HCT116 (cell line): ENCODE measurements around the gene CEND1. TPM values are rescaled to one million over a fixed set of nuclear protein-coding genes. Genes with fewer than 3 reads are reported as not detected.

Experiments
- ATAC-seq: fragments of 200-7000 bp; cut with Tn5 transposase; 2 replicates; pipeline ENCODE4 v1.9.1; 2020; ENCODE audit warnings: mild to moderate bottlenecking, moderate library complexity
- BruUV-seq: library from RNA; stranded (reverse); fragments of 400-500 nt; replicated peaks from 2 replicates; lab custom pipeline; 2021; lab: Mats Ljungman, UMichigan
- CTCF ChIA-PET: fragments of 300-600 bp; sonication (Branson Sonifier 250); formaldehyde crosslinking; loops from one replicate; lab custom pipeline; 2021; ENCODE audit warnings: antibody characterized with exemption; lab: Charles Lee
- POLR2A ChIA-PET: fragments of 300-600, 350-600 bp; sonication (Branson Sonifier 250); formaldehyde crosslinking; loops from one replicate; lab custom pipeline; 2021; ENCODE audit warnings: antibody characterized with exemption; lab: Charles Lee
- RAD21 ChIA-PET, 2 experiments: fragments of 300-600 bp; sonication (Branson Sonifier 250); formaldehyde crosslinking; loops; one replicate each; lab custom pipeline; 2023; ENCODE audit warnings: low total read pairs in 2 of 2; ENCODE audit not compliant: uncharacterized antibody in 2 of 2, unreplicated experiment in 2 of 2, low non-redundant PET in 1 of 2; lab: Charles Lee
- DNase-seq: peaks from one replicate; pipeline ENCODE4 v3.0.0-alpha.2; 2010; ENCODE audit warnings: low read depth, low spot score
- H2AFZ ChIP-seq: fragments of 200-600 bp; shearing (Covaris generic), sonication (generic); 2 replicates; pipeline ENCODE4 v1.6.1; 2017; ENCODE audit warnings: low read depth, mixed run types, mixed read lengths, antibody characterized with exemption, low read length; ENCODE audit not compliant: poor library complexity, severe bottlenecking
- H3K27ac ChIP-seq: 2 replicates; pipeline ENCODE4 v1.5.1; 2012; ENCODE audit warnings: low read depth, low read length
- H3K27me3 ChIP-seq: fragments of 200-600 bp; sonication (generic); 2 replicates; pipeline ENCODE4 v1.6.1; 2016; ENCODE audit warnings: mixed run types, low read length, mixed read lengths; ENCODE audit not compliant: insufficient read depth
- H3K36me3 ChIP-seq, 2 experiments: fragments of 200-500 bp in 1 of 2; fragments of 200-600 bp in 1 of 2; sonication (Bioruptor generic) in 1 of 2; sonication (generic) in 1 of 2; 2 replicates each; pipeline versions ENCODE4 v1.5.1 to v1.6.1; 2014 to 2016; ENCODE audit warnings: low read length in 2 of 2, inconsistent platforms in 1 of 2, mixed read lengths in 1 of 2, mixed run types in 1 of 2; ENCODE audit not compliant: insufficient read depth in 2 of 2, control insufficient read depth in 1 of 2
- H3K4me1 ChIP-seq, 2 experiments: fragments of 200-600 bp in 1 of 2; sonication (generic) in 1 of 2; 2 replicates each; pipeline versions ENCODE4 v1.5.1 to v1.6.1; 2012 to 2017; ENCODE audit warnings: low read length in 2 of 2, inconsistent platforms in 1 of 2, mild to moderate bottlenecking in 1 of 2, mixed read lengths in 1 of 2, mixed run types in 1 of 2, moderate library complexity in 1 of 2; ENCODE audit not compliant: insufficient read depth in 2 of 2, control insufficient read depth in 1 of 2
- H3K4me2 ChIP-seq: fragments of 200-600 bp; sonication (generic); 2 replicates; pipeline ENCODE4 v1.6.1; 2017; ENCODE audit warnings: mixed run types, low read length, mixed read lengths
- H3K4me3 ChIP-seq, 2 experiments: fragments of 200-600 bp in 1 of 2; sonication (generic) in 1 of 2; replicated peaks in 1 of 2; 2 replicates each; pipeline ENCODE4 v1.5.1; 2011 to 2016; ENCODE audit warnings: low read length in 2 of 2, control low read depth in 1 of 2, low read depth in 1 of 2, mild to moderate bottlenecking in 1 of 2, mixed read lengths in 1 of 2, mixed run types in 1 of 2
- H3K79me2 ChIP-seq: fragments of 200-600 bp; sonication (generic); 2 replicates; pipeline ENCODE4 v1.6.1; 2017; ENCODE audit warnings: mild to moderate bottlenecking, mixed run types, low read length, moderate library complexity, mixed read lengths; ENCODE audit not compliant: insufficient read depth
- H3K9ac ChIP-seq: fragments of 200-600 bp; sonication (generic); 2 replicates; pipeline ENCODE4 v1.6.1; 2016; ENCODE audit warnings: low read length, mixed read lengths
- H3K9me2 ChIP-seq: fragments of 200-600 bp; sonication (generic), shearing (Covaris generic); 2 replicates; pipeline ENCODE4 v1.6.1; 2017; ENCODE audit warnings: mixed run types, mild to moderate bottlenecking, moderate library complexity; ENCODE audit not compliant: insufficient read depth
- H3K9me3 ChIP-seq, 2 experiments: fragments of 200-500 bp in 1 of 2; fragments of 200-600 bp in 1 of 2; sonication (Bioruptor generic) in 1 of 2; sonication (generic) in 1 of 2; 2 replicates each; pipeline ENCODE4 v1.6.1; 2014 to 2017; ENCODE audit warnings: low read length in 2 of 2, mixed read lengths in 2 of 2, inconsistent platforms in 1 of 2, low read depth in 1 of 2, mild to moderate bottlenecking in 1 of 2, mixed run types in 1 of 2, moderate library complexity in 1 of 2; ENCODE audit not compliant: control insufficient read depth in 1 of 2, insufficient read depth in 1 of 2
- H4K20me1 ChIP-seq: fragments of 200-600 bp; sonication (generic), shearing (Covaris generic); 2 replicates; pipeline ENCODE4 v1.6.1; 2017; ENCODE audit warnings: mixed run types, mild to moderate bottlenecking, moderate library complexity; ENCODE audit not compliant: insufficient read depth
- ELF1 ChIP-seq: IDR thresholded peaks from 2 replicates; pipeline ENCODE4 v1.6.1; 2012; ENCODE audit warnings: low read depth, borderline replicate concordance
- EZH2 ChIP-seq: fragments of 200-600 bp; sonication (generic); IDR thresholded peaks from 2 replicates; pipeline ENCODE4 v1.6.1; 2017; ENCODE audit warnings: antibody characterized with exemption, mixed run types
- EZH2phosphoT487 ChIP-seq: fragments of 200-600 bp; IDR thresholded peaks from 2 replicates; pipeline ENCODE4 v1.6.1; 2018; ENCODE audit warnings: antibody characterized with exemption, borderline replicate concordance
- FOSL1 ChIP-seq: IDR thresholded peaks from 2 replicates; pipeline ENCODE4 v1.6.1; 2012; ENCODE audit warnings: low read depth
- JUND ChIP-seq: IDR thresholded peaks from 2 replicates; pipeline ENCODE4 v1.6.1; 2012
- POLR2A ChIP-seq: IDR thresholded peaks from 2 replicates; pipeline ENCODE4 v1.7.0; 2011; ENCODE audit warnings: borderline replicate concordance; ENCODE audit not compliant: insufficient read depth, insufficient read length; ENCODE audit errors: extremely low read depth
- POLR2AphosphoS5 ChIP-seq: IDR thresholded peaks from 2 replicates; pipeline ENCODE4 v1.6.1; 2011; ENCODE audit warnings: mild to moderate bottlenecking, low read depth, low read length, moderate library complexity
- RAD21 ChIP-seq: IDR thresholded peaks from 2 replicates; pipeline ENCODE4 v1.6.1; 2012; ENCODE audit warnings: low read depth, mild to moderate bottlenecking
- REST ChIP-seq: IDR thresholded peaks from 2 replicates; pipeline ENCODE4 v1.6.1; 2012; ENCODE audit warnings: low read depth
- SIN3A ChIP-seq: IDR thresholded peaks from 2 replicates; pipeline ENCODE4 v1.6.1; 2012; ENCODE audit warnings: low read depth
- TCF7L2 ChIP-seq: IDR thresholded peaks from 2 replicates; pipeline ENCODE4 v1.7.0; 2011; ENCODE audit warnings: borderline replicate concordance, inconsistent platforms; ENCODE audit not compliant: insufficient read depth, insufficient read length; ENCODE audit errors: extremely low read depth
- ZFX ChIP-seq: fragments of 450-650 bp; IDR thresholded peaks from 2 replicates; pipeline ENCODE4 v1.6.1; 2017
- intact Hi-C: fragments of 100-400 bp; cut with micrococcal nuclease; formaldehyde crosslinking; loops from 2 replicates; pipeline ENCODE4 v1.10.0; 2022
- total RNA-seq: library from RNA; stranded (reverse); gene quantifications from one replicate; pipeline ENCODE4 v1.2.1, GENCODE V29; 2021; ENCODE audit not compliant: unreplicated experiment
- TF ChIP-seq, protein P1 (sequence below): IDR thresholded peaks from 2 replicates; pipeline ENCODE4 v1.6.1; 2012
- TF ChIP-seq, protein P2 (sequence below): IDR thresholded peaks from 2 replicates; pipeline ENCODE4 v1.6.1; 2011; ENCODE audit warnings: mild to moderate bottlenecking, low read length, moderate library complexity; ENCODE audit not compliant: insufficient replicate concordance; ENCODE audit errors: extremely low read depth

Gene CEND1
- total RNA-seq, 1 experiment from 2014 or later = 0.27 TPM

DNA sequence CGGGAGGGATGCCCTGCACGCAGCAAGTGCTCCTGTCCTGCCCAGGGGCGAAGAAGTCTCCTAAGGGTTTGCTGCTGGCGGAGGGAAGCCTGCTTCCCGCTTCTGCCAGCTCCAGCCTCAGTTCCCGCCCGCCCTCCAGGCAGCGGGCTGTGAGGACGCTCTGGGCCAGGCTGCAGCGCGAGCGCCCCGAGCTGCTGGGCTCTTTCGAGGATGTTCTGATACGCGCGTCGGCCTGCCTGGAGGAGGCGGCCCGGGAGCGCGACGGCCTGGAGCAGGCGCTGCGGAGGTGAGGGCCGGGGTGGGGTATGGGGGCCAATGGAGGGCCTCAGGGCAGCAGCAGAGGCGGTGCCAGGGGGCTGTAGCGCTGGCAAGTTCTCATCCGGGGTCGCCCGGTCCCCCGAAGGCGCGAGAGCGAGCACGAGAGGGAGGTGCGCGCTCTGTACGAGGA lies 40.0 kb upstream of the CEND1 start:
- intact Hi-C loops = no loop called here
- no TSS peak for BruUV-seq
- Histone ChIP-seq H4K20me1 (peaks cover 6% of the 10 kb centered on the region; the same call in 1 of the 2 replicates), H3K9me3 (no peaks in the 10 kb centered on the region), H3K4me2 (no peak overlapping the region), H3K27ac (no peak overlapping the region; the same call in 1 of the 2 replicates), H3K4me1 (peaks cover 36 to 63% of the 10 kb centered on the region in 2 experiments), H3K9ac (no peak overlapping the region), H3K79me2 (peaks cover 28% of the 10 kb centered on the region), H3K36me3 (no peaks in the 10 kb centered on the region), H3K27me3 (no peaks in the 10 kb centered on the region), H3K4me3 (no peak overlapping the region), H2AFZ (no peak overlapping the region)
- DNase-seq (no peak), ATAC-seq (no peak)
- ChIA-PET CTCF (no interaction called here), POLR2A (no interaction called here)
- no peak for TF ChIP-seq TCF7L2
- TF ChIP-seq POLR2AphosphoS5 = no peak
- TF ChIP-seq JUND = no peak
- no peak for TF ChIP-seq EZH2phosphoT487
- no peak for TF ChIP-seq ELF1
- no peak for TF ChIP-seq POLR2A
- TF ChIP-seq, all 23 proteins: peak for 0
- RAD21 ChIA-PET = no interaction called here
- no peaks in the 10 kb centered on the region for H3K9me2 ChIP-seq

DNA sequence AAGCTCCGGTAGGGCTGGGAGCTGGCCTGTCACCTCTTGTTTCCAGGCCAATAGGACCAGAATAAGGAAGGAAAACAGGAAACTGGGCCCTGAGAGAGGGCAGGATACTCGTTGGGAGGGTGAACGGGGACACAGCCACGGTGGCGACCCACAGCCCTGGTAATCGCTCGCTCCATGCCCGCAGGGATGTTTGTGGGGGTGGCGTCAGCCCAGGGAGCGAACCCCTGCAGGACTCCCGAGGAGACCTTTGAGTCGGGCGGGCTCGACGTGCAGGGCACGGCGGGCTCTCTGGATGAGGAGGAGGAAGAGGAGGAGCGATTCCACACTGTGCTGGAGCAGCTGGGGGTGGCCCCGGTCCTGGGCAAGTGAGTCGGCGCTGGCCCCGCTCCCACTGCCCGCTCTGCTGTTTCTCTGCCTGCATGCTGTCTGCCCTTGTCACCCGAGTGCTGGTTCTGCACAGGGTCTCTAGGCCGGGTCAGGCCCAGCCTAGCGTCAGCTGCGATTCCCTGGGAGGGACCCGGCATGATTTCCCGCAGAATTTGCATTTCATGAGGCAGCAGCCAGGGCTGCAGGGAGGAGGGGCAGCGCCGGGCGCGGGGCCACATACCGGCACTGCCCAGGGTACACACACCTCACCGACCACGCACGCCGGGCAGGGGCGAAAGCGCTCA lies 39.4 kb upstream of the CEND1 start:
- no peak overlapping the region for H3K4me3 ChIP-seq
- DNase-seq = no peak
- H3K27ac ChIP-seq = peak overlapping the region; percentile 22; the same call in 1 of the 2 replicates
- no peaks in the 10 kb centered on the region for H3K36me3 ChIP-seq
- H3K4me1 ChIP-seq = peaks cover 34 to 57% of the 10 kb centered on the region in 2 experiments
- H3K9ac ChIP-seq = no peak overlapping the region
- H3K79me2 ChIP-seq = peaks cover 22% of the 10 kb centered on the region
- H4K20me1 ChIP-seq = peaks cover 2% of the 10 kb centered on the region; the same call in 1 of the 2 replicates
- no peak for ATAC-seq
- H2AFZ ChIP-seq = no peak overlapping the region
- H3K9me3 ChIP-seq = no peaks in the 10 kb centered on the region
- no peak overlapping the region for H3K4me2 ChIP-seq
- CTCF ChIA-PET = no interaction called here
- no TSS peak for BruUV-seq
- intact Hi-C loops = no loop called here
- H3K9me2 ChIP-seq = no peaks in the 10 kb centered on the region
- no peaks in the 10 kb centered on the region for H3K27me3 ChIP-seq
- RAD21 ChIA-PET = no interaction called here
- POLR2A ChIA-PET = interaction anchor here (2.3 kb wide), 1 partner anchor 10 kb away, joined by 16 read pairs; the partner anchor contains the start of gene PNPLA2
- TF ChIP-seq SIN3A (no peak), EZH2 (no peak), REST (no peak), POLR2A (no peak), JUND (no peak), FOSL1 (no peak), RAD21 (no peak), POLR2AphosphoS5 (no peak), ZFX (no peak)
- TF ChIP-seq, protein P1, sequence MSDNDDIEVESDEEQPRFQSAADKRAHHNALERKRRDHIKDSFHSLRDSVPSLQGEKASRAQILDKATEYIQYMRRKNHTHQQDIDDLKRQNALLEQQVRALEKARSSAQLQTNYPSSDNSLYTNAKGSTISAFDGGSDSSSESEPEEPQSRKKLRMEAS = no peak
- TF ChIP-seq, protein P2, sequence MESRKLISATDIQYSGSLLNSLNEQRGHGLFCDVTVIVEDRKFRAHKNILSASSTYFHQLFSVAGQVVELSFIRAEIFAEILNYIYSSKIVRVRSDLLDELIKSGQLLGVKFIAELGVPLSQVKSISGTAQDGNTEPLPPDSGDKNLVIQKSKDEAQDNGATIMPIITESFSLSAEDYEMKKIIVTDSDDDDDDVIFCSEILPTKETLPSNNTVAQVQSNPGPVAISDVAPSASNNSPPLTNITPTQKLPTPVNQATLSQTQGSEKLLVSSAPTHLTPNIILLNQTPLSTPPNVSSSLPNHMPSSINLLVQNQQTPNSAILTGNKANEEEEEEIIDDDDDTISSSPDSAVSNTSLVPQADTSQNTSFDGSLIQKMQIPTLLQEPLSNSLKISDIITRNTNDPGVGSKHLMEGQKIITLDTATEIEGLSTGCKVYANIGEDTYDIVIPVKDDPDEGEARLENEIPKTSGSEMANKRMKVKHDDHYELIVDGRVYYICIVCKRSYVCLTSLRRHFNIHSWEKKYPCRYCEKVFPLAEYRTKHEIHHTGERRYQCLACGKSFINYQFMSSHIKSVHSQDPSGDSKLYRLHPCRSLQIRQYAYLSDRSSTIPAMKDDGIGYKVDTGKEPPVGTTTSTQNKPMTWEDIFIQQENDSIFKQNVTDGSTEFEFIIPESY = no peak
